H1 (cell line): Measurements from ENCODE around the gene IRAK1BP1. TPM values are rescaled to one million over a fixed set of nuclear protein-coding genes. Genes with fewer than 3 reads are reported as not detected.

Experiments
- CTCF ChIA-PET: fragments of 300-600 bp; sonication (Branson Sonifier 250); formaldehyde crosslinking; loops from one replicate; lab custom pipeline; 2021; ENCODE audit not compliant: partially characterized antibody; lab: Charles Lee
- POLR2A ChIA-PET: fragments of 300-600 bp; sonication (Branson Sonifier 250); formaldehyde crosslinking; loops from one replicate; lab custom pipeline; 2021; ENCODE audit warnings: inconsistent platforms; ENCODE audit not compliant: partially characterized antibody; lab: Charles Lee
- DNase-seq, 2 experiments: peaks; one replicate each; pipeline versions ENCODE4 v3.0.0 to v3.0.0-alpha.2; 2010 to 2022; ENCODE audit warnings: low spot score in 2 of 2, low read depth in 1 of 2, mixed read lengths in 1 of 2
- FAIRE-seq: peaks from 2 replicates; lab custom pipeline; 2011; peaks lifted over from hg19 to GRCh38; lab: Jason Lieb, UNC
- H2AFZ ChIP-seq: 2 replicates; pipeline ENCODE4 v1.8.1; 2012; ENCODE audit warnings: low read length, inconsistent platforms
- H2AK5ac ChIP-seq: 2 replicates; pipeline ENCODE4 v1.6.1; 2013; ENCODE audit warnings: low read depth, low read length
- H2BK120ac ChIP-seq: replicated peaks from 2 replicates; pipeline ENCODE3; 2013; ENCODE audit warnings: low read depth, low read length, inconsistent platforms
- H2BK12ac ChIP-seq: 2 replicates; pipeline ENCODE4 v1.6.1; 2013; ENCODE audit warnings: low read depth, low read length
- H2BK15ac ChIP-seq: 2 replicates; pipeline ENCODE4 v1.6.1; 2013; ENCODE audit warnings: low read length
- H2BK20ac ChIP-seq: 2 replicates; pipeline ENCODE4 v1.6.1; 2013; ENCODE audit warnings: low read length
- H2BK5ac ChIP-seq: 2 replicates; pipeline ENCODE4 v1.6.1; 2013; ENCODE audit warnings: low read depth, low read length
- H3K14ac ChIP-seq: 2 replicates; pipeline ENCODE4 v1.6.1; 2013; ENCODE audit warnings: inconsistent platforms; ENCODE audit not compliant: insufficient read length
- H3K18ac ChIP-seq: 2 replicates; pipeline ENCODE4 v1.6.1; 2013; ENCODE audit warnings: low read length; ENCODE audit errors: extremely low read depth
- H3K23ac ChIP-seq: 2 replicates; pipeline ENCODE4 v1.6.1; 2013; ENCODE audit warnings: inconsistent platforms; ENCODE audit not compliant: insufficient read length
- H3K23me2 ChIP-seq: 2 replicates; pipeline ENCODE4 v1.6.1; 2013; ENCODE audit warnings: low read depth, low read length
- H3K27ac ChIP-seq: 2 replicates; pipeline ENCODE4 v1.6.1; 2011; ENCODE audit warnings: low read depth, low read length, inconsistent platforms
- H3K27me3 ChIP-seq, 4 experiments: replicated peaks in 1 of 4; 1 replicate in 1 of 4; 2 replicates in 3 of 4; pipeline versions ENCODE4 v1.6.1 to v1.8.1; 2011 to 2013; ENCODE audit warnings: low read length in 3 of 4, mild to moderate bottlenecking in 3 of 4, inconsistent platforms in 2 of 4, mixed read lengths in 2 of 4, moderate library complexity in 1 of 4; ENCODE audit not compliant: control insufficient read depth in 3 of 4, insufficient read depth in 3 of 4; ENCODE audit errors: extremely low read depth in 1 of 4
- H3K36me3 ChIP-seq, 4 experiments: 2 replicates each; pipeline versions ENCODE4 v1.6.1 to v1.8.1; 2011 to 2013; ENCODE audit warnings: mild to moderate bottlenecking in 4 of 4, low read length in 3 of 4, moderate library complexity in 2 of 4, control low read depth in 1 of 4, inconsistent platforms in 1 of 4; ENCODE audit not compliant: insufficient read depth in 4 of 4, control insufficient read depth in 2 of 4
- H3K4ac ChIP-seq: replicated peaks from 2 replicates; pipeline ENCODE3; 2013; ENCODE audit warnings: low read length, low read depth, mixed read lengths, inconsistent platforms; ENCODE audit not compliant: insufficient read length
- H3K4me1 ChIP-seq, 4 experiments: replicated peaks in 1 of 4; 1 replicate in 1 of 4; 2 replicates in 3 of 4; pipeline versions ENCODE4 v1.6.1 to v1.8.1; 2011 to 2013; ENCODE audit warnings: low read length in 3 of 4, inconsistent platforms in 2 of 4, mixed read lengths in 1 of 4; ENCODE audit not compliant: insufficient read depth in 4 of 4, control insufficient read depth in 3 of 4
- H3K4me2 ChIP-seq, 2 experiments: 2 replicates each; pipeline versions ENCODE4 v1.6.1 to v1.8.1; 2011 to 2013; ENCODE audit warnings: low read depth in 2 of 2, low read length in 2 of 2, control low read depth in 1 of 2, inconsistent platforms in 1 of 2, mild to moderate bottlenecking in 1 of 2; ENCODE audit not compliant: insufficient read depth in 1 of 2
- H3K4me3 ChIP-seq, 4 experiments: fragments of 200-600, 300-600 bp in 1 of 4; sonication (generic), shearing (Covaris generic), sonication (Bioruptor Twin) in 1 of 4; 2 replicates each; pipeline versions ENCODE4 v1.5.1 to v1.8.1; 2011 to 2016; ENCODE audit warnings: low read length in 4 of 4, low read depth in 3 of 4, control low read depth in 2 of 4, inconsistent platforms in 2 of 4, mild to moderate bottlenecking in 2 of 4, mixed read lengths in 1 of 4, moderate library complexity in 1 of 4; ENCODE audit not compliant: insufficient read depth in 2 of 4; ENCODE audit errors: extremely low read depth in 1 of 4
- H3K56ac ChIP-seq: replicated peaks from 2 replicates; pipeline ENCODE3; 2013; ENCODE audit warnings: low read depth, mild to moderate bottlenecking, mixed read lengths, low read length, inconsistent platforms; ENCODE audit not compliant: insufficient read length
- H3K79me1 ChIP-seq: 2 replicates; pipeline ENCODE4 v1.6.1; 2013; ENCODE audit warnings: low read depth, low read length, control low read depth
- H3K79me2 ChIP-seq, 2 experiments: 2 replicates each; pipeline versions ENCODE4 v1.6.1 to v1.8.1; 2012 to 2013; ENCODE audit warnings: low read length in 2 of 2, mild to moderate bottlenecking in 2 of 2, inconsistent platforms in 1 of 2; ENCODE audit not compliant: insufficient read depth in 2 of 2, control insufficient read depth in 1 of 2
- H3K9ac ChIP-seq, 4 experiments: replicated peaks in 1 of 4; 1 replicate in 1 of 4; 2 replicates in 3 of 4; pipeline versions ENCODE4 v1.6.1 to v1.8.1; 2011 to 2013; ENCODE audit warnings: low read depth in 3 of 4, low read length in 3 of 4, control low read depth in 2 of 4, mild to moderate bottlenecking in 2 of 4, moderate library complexity in 2 of 4, inconsistent platforms in 1 of 4; ENCODE audit errors: extremely low read depth in 1 of 4
- H3K9me3 ChIP-seq, 2 experiments: 2 replicates each; pipeline versions ENCODE4 v1.6.1 to v1.8.1; 2012 to 2013; ENCODE audit warnings: mild to moderate bottlenecking in 2 of 2, moderate library complexity in 2 of 2, control low read depth in 1 of 2, inconsistent platforms in 1 of 2, low read depth in 1 of 2, low read length in 1 of 2, mixed read lengths in 1 of 2; ENCODE audit not compliant: insufficient read depth in 2 of 2
- H4K20me1 ChIP-seq, 2 experiments: replicated peaks in 1 of 2; 2 replicates each; pipeline versions ENCODE3 to v1.8.1; 2011 to 2013; ENCODE audit warnings: inconsistent platforms in 2 of 2, low read length in 2 of 2, mild to moderate bottlenecking in 1 of 2; ENCODE audit not compliant: insufficient read depth in 2 of 2, control insufficient read depth in 1 of 2
- H4K5ac ChIP-seq: 2 replicates; pipeline ENCODE4 v1.6.1; 2013; ENCODE audit warnings: low read length, low read depth, mixed read lengths, inconsistent platforms; ENCODE audit not compliant: insufficient read length
- H4K8ac ChIP-seq: 2 replicates; pipeline ENCODE4 v1.8.0; 2013; ENCODE audit warnings: mild to moderate bottlenecking, moderate library complexity, low read length, inconsistent platforms; ENCODE audit not compliant: insufficient read depth; ENCODE audit errors: extremely low read depth
- H4K91ac ChIP-seq: replicated peaks from 2 replicates; pipeline ENCODE3; 2013; ENCODE audit warnings: low read length, mixed read lengths, inconsistent platforms; ENCODE audit not compliant: insufficient read length
- CBX5 ChIP-seq: fragments of 300-800, 300-1000 bp; sonication (generic); IDR thresholded peaks from 2 replicates; pipeline ENCODE4 v1.7.1; 2016; ENCODE audit warnings: antibody characterized with exemption, low read length, low read depth
- GABPA ChIP-seq: IDR thresholded peaks from 2 replicates; pipeline ENCODE4 v1.6.1; 2011; ENCODE audit warnings: mild to moderate bottlenecking, low read length, moderate library complexity, borderline replicate concordance; ENCODE audit not compliant: insufficient read depth
- JUND ChIP-seq: IDR thresholded peaks from 2 replicates; pipeline ENCODE4 v1.6.1; 2011; ENCODE audit warnings: mild to moderate bottlenecking, improper control_type of control experiment, low read length
- KDM4A ChIP-seq: IDR thresholded peaks from one replicate; pipeline ENCODE4 v1.7.1; 2012; ENCODE audit warnings: low read depth, mild to moderate bottlenecking, moderate library complexity, low read length, inconsistent platforms; ENCODE audit not compliant: severe bottlenecking
- KDM5A ChIP-seq: fragments of 200-600 bp; IDR thresholded peaks from 2 replicates; pipeline ENCODE4 v1.7.1; 2012; ENCODE audit warnings: mild to moderate bottlenecking, low read length, inconsistent platforms, mixed read lengths
- RNF2 ChIP-seq: fragments of 200-900, 300-1000 bp; sonication (generic); IDR thresholded peaks from 2 replicates; pipeline ENCODE4 v1.7.1; 2016; ENCODE audit warnings: borderline replicate concordance, low read depth, mild to moderate bottlenecking, antibody characterized with exemption, low read length; ENCODE audit not compliant: poor library complexity, severe bottlenecking; ENCODE audit errors: missing control alignments
- TAF7 ChIP-seq: optimal IDR thresholded peaks from 2 replicates; pipeline ENCODE3; 2011; ENCODE audit warnings: low read depth, mild to moderate bottlenecking, inconsistent platforms, low read length, moderate library complexity, borderline replicate concordance
- TCF12 ChIP-seq: IDR thresholded peaks from 2 replicates; pipeline ENCODE4 v1.6.1; 2011; ENCODE audit warnings: low read depth, mild to moderate bottlenecking, low read length
- ZNF274 ChIP-seq: IDR thresholded peaks from 2 replicates; pipeline ENCODE4 v1.7.0; 2012; ENCODE audit warnings: low read length, borderline replicate concordance; ENCODE audit errors: extremely low read depth
- WGBS, 2 experiments: shearing (Covaris generic) in 1 of 2; methylation state at CpG; one replicate each; pipeline versions ENCODE4 v1.1.6 to v1.1.7; 2013 to 2015; ENCODE audit warnings: low lambda C conversion rate in 2 of 2, mixed read lengths in 2 of 2, inconsistent platforms in 1 of 2, low coverage in 1 of 2, missing lambda C conversion rate in 1 of 2; ENCODE audit not compliant: insufficient replicate concordance in 2 of 2, insufficient coverage in 1 of 2, insufficient read length in 1 of 2; ENCODE audit errors: extremely low coverage in 1 of 2, missing lambda C conversion rate in 1 of 2; 5-methylcytosine and 5-hydroxymethylcytosine counted together
- polyA plus RNA-seq, 7 experiments: library from polyadenylated mRNA; depleted of rRNA in 3 of 7; stranded (reverse) in 5 of 7; unstranded in 2 of 7; fragments of >200 nt in 5 of 7; fragments of 200-250 nt in 2 of 7; gene quantifications; 1 replicate in 5 of 7; 2 replicates in 1 of 7; 4 replicates in 1 of 7; pipeline versions ENCODE4 v1.2.1 to v1.2.3, GENCODE V29; 2011 to 2013; ENCODE audit warnings: missing spikeins in 2 of 7, mixed read lengths in 2 of 7
- total RNA-seq: library from RNA; stranded (reverse); fragmentation: NEBNext Ultra II Directional; extraction: Animal tissue kit (Norgen Biotek cat#: 25700); gene quantifications from 2 replicates; pipeline ENCODE4 v1.2.1, GENCODE V29; 2021
- TF ChIP-seq, protein P1 (sequence below): IDR thresholded peaks from 2 replicates; pipeline ENCODE4 v1.6.1; 2012; ENCODE audit warnings: inconsistent platforms

IRAK1BP1 gene
- total and polyA plus RNA-seq, 2 of the 8 experiments (the other 6 are each of a cell fraction or from before 2014, with no cell fraction given) = 3.7 to 4.7 TPM

DNA sequence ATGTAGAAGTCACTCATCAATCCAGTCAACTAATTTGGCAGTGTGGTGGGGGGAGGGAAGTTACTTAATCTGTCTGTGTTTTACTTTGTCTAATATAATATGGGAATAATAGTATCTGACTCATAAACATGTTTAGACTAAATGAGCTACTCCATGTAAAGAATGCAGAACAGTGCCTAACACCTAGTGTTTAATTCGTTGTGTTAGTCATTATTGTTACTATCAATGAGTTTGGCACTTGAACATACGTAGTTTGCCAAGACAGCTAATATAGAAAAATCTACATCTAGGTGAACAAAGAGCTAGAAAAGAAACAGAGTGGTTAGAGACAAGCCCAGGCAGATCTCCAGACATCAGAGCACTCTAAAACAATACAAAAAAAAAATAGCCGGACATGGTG, 49.1 kb downstream of the IRAK1BP1 start:
- H3K27ac ChIP-seq = no peak overlapping the region
- H2AK5ac ChIP-seq = no peak overlapping the region
- no peak overlapping the region for H3K56ac ChIP-seq
- 94% methylated on average over 3 of the region's 3 CpGs; no CpG with 5 or more reads in 1 of the 2 experiments for WGBS, 2 experiments
- H3K9me3 ChIP-seq = peaks cover 6% of the 10 kb centered on the region in 2 experiments; a peak in 1 of 4 replicates
- no peaks in the 10 kb centered on the region for H3K36me3 ChIP-seq
- no peaks in the 10 kb centered on the region for H3K79me1 ChIP-seq
- no peak overlapping the region for H2AFZ ChIP-seq
- peaks cover 0 to 2% of the 10 kb centered on the region in 2 experiments for H4K20me1 ChIP-seq
- H3K23ac ChIP-seq = no peak overlapping the region
- H3K18ac ChIP-seq = no peak overlapping the region
- no peak overlapping the region for H2BK5ac ChIP-seq
- TF ChIP-seq KDM5A = no peak
- TF ChIP-seq ZNF274 = no peak
- no peak for TF ChIP-seq RNF2
- TF ChIP-seq TAF7 = no peak
- no peak for TF ChIP-seq TCF12
- no peak for TF ChIP-seq CBX5
- TF ChIP-seq, protein P1, sequence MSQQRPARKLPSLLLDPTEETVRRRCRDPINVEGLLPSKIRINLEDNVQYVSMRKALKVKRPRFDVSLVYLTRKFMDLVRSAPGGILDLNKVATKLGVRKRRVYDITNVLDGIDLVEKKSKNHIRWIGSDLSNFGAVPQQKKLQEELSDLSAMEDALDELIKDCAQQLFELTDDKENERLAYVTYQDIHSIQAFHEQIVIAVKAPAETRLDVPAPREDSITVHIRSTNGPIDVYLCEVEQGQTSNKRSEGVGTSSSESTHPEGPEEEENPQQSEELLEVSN = no peak
- TF ChIP-seq GABPA = no peak
- TF ChIP-seq KDM4A = no peak
- no peak for TF ChIP-seq JUND
- H4K8ac ChIP-seq = no peak overlapping the region
- no peak overlapping the region for H3K4me2 ChIP-seq
- no peak overlapping the region for H4K5ac ChIP-seq
- ChIA-PET POLR2A (no interaction called here), CTCF (no interaction called here)
- DNase-seq (no peak), FAIRE-seq (no peak)
- H3K4me3 ChIP-seq = no peak overlapping the region
- H4K91ac ChIP-seq = no peak overlapping the region
- H2BK12ac ChIP-seq = no peak overlapping the region
- H3K27me3 ChIP-seq = peaks cover 0 to under 1% (median under 1%) of the 10 kb centered on the region in 4 experiments; a peak in 3 of 7 replicates
- H3K9ac ChIP-seq = no peak overlapping the region
- no peaks in the 10 kb centered on the region for H3K23me2 ChIP-seq
- H2BK15ac ChIP-seq = no peak overlapping the region
- no peaks in the 10 kb centered on the region for H3K79me2 ChIP-seq
- H2BK20ac ChIP-seq = no peak overlapping the region
- H2BK120ac ChIP-seq = no peak overlapping the region
- no peaks in the 10 kb centered on the region for H3K4me1 ChIP-seq
- H3K14ac ChIP-seq = no peak overlapping the region
- H3K4ac ChIP-seq = no peak overlapping the region
